Dermis microvascular lymphatic vessel endothelial cell (primary cell): Measurements from ENCODE around the gene PROM1. TPM values are rescaled to one million over a fixed set of nuclear protein-coding genes. Genes with fewer than 3 reads are reported as not detected.

Experiments
- DNase-seq, 2 donors: peaks; one replicate each; pipeline versions ENCODE4 v3.0.0 to v3.0.0-alpha.2; 2010; ENCODE audit warnings: low read depth in 2 of 2
- total RNA-seq: library from RNA; depleted of rRNA; stranded (reverse); fragments of >200 nt; gene quantifications from 2 replicates; pipeline ENCODE4 v1.2.1, GENCODE V29; 2014

The PROM1 gene
- total RNA-seq, 1 donor from 2014 or later = under 0.01 TPM

DNA sequence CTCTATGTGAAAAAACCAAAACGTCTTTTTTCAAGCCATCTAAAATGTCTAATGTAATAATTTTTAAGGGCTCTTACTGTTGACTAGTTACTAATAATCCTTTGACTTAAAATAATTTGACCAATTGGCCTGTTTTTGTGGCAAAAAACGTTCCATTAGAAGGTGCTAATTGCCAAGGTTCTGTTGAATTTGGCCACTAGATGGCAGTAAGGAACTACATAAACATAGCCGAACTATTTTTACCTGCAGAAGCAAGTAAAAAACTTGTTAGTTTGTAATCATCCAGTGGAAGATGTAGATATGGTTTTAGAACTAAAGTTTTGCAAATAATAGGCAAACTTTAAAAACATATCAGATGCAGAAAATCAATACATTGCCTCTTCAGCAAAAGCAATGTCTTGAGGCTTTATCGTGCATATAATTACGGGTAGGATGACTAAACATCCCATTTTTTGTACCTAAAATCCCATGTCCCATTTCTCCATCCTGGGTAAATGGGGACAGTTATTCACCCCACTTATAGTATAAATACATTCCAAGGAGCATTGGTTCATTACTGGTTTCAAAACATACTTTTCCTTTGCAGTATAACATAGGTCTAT, 57.6 kb downstream of the PROM1 start:
- DNase-seq = peak; percentile 63 to 66

DNA sequence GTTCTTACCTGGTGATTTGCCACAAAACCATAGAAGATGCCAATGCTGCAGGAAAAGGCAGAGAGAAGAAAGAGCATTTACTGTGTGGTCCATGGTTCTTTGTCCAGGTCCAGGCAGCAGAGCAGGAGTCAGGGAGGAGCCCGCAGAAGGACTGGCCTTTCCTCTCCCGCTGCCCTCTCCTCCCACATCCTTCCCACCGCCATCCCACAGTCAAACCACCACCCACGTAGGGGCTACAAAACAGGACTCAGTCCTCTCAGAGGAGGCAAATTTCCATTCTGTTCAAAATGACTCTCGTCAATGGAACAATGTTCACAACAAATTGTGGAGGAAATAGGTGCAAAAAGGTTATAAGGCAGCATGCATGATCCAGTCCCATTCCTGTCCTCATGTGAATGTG, 58.6 kb downstream of the PROM1 start:
- DNase-seq = no peak

DNA sequence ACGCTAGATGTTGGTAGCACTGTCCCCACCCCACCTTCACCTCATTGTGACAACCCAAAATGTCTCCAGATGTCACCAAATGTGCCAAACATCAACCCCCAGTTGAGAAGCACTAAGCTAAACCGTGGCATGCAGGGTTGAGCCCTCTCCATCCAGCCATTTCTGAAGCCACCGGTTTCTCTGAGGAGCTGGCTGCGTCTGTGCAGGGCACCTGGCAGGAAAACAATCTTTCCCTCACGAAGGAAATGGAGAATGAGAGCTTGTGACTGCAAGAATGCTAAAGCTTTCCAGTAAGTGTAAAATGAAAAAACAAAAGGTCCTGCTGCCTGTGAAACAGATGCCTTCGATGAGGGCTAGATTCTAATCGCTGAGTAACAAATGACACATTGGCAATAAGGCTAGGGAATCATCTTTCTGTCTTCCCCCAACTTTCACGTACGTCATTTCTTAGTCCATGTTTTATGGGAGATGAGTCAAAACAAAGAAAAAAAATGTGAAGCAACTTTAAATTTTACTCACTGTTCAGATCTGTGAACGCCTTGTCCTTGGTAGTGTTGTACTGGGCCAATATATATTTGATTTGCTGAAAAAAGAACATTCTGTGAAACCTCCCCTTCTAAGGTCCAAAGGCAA, 59.9 kb downstream of the PROM1 start:
- DNase-seq = no peak

DNA sequence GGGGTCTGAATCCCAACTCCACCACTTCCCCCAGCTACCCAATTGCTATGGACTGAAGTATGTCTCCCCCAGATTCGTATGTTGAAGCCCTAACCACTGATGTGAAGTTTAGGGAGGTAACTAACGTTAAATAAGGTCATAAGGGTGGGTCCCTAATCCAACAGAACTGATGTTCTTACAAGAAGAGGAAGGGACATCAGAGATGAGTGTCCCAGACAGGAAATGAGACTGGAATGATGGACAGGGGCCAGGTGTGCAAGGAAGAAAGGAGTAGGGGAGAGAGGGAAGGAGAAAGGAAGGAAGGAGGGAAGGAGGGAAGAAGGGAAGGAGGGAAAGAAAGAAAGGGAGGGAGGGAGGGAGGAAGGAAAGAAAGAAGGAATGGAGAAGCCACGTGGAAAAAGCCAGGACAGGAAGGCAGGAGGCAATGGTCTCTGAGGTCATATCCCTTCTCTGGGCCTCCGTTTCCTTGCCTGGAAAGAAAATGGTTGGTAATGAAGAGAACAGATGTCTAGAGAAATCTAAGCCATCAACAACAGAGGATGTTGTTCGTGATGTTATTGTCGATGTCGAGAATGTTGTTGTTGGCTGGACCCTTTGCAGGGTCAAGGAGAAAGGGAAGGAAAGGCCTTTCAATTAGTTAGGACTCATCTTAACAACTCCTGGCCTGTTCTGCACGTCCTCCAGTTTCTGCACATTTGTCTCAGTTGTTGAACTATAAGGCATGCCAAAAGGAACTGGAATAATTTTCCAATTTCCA, 61.8 kb downstream of the PROM1 start:
- peak in 1 of 2 donors; percentile 6 for DNase-seq

DNA sequence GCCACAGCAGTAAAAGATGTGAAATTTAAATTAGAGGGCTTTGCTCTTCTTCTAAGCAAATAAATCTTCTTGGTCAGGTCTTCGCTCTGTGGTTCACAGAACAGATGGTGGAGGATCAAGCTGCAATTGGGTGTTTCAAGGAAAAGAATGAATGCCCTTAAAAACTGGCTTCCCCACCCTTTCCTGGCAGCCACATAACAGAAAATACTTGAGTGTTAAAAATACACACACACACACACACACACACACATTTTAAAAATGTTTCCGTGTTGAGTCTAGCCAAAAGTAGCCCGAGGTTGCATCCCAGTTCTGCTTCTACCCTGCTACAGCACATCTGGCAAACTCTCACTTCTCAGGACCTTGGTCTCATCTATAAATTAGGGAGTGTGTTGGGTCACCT, 64.2 kb downstream of the PROM1 start:
- no peak for DNase-seq

DNA sequence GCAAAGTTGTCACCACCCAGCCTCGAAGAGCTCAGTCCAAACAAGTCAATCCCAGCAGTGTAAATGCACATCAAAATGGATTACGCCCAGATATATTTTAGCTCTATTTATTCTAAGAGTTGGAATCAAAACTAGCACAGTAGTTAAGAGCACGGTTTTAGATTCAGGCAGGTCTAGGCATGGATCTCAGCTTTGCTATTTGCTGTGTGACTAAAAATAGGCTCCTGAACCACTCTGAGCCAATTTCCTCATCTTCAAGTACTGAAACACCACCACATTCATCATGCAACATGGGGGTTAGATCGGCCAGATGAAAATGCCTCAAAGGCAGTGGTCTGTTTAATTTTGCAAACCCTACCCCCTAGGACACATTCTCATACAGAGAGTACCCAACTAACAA, 65.0 kb downstream of the PROM1 start:
- DNase-seq = no peak

DNA sequence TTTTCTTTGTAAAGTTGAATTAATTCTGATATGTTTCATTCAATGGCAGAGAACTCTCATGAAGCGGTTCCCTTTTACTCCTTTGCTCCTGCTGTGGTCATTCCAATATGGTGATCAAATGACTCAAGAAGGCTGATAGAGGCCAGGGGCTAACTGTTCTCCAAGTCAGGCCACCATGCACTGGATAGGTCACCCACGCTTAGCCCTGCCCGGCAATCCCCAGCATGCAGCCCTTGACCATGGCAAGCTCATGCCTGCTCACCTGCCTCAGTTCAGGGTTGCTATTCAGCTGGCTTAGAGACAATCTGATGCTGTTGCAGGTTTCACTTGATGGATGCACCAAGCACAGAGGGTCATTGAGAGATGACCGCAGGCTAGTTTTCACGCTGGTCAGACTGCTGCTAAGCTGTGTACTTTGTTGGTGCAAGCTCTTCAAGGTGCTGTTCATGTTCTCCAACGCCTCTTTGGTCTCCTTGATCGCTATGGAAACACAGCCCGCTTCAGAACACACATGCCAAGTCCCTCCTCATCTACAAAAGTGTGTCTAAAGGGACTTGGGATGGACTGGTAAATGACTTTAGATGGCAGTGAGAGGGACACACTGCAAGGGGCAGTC, 65.7 kb downstream of the PROM1 start:
- no peak for DNase-seq

DNA sequence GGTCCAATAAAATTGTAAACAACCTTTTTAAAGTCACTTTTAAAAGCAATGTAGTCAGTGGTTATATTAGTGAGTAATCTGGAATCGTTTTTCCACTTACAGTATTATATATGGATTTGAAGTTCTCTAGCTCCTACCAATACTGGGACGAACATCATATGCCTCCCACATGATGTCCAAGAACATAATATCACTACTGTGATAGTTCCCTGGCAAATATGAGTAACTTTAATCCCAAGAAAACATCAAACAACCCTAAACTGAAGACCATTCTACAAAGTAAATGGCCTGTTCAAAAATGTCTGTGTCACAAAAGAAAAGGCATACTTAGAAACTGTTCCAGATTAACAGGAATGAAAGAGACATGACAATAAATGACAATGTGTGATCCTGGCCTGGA, 67.3 kb downstream of the PROM1 start:
- no peak for DNase-seq

DNA sequence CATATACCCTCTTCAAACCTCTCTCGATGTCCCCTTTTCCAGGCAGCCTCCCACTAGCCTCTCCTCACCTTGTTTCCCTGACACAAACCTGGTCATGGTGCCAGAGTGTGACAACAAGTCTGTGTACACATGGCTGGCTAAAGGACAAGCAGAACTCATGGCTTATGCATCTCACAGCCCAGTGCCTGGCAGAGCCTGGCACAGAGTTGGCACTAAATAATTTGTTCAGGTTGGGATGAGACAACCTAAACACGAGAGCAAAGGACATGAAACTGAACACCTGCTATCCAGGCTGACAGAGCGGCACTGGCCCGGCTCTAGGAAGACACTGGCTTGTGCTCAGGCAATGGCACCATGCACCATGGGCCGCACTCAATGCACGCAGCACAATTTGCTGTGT, 72.7 kb downstream of the PROM1 start:
- DNase-seq = no peak

DNA sequence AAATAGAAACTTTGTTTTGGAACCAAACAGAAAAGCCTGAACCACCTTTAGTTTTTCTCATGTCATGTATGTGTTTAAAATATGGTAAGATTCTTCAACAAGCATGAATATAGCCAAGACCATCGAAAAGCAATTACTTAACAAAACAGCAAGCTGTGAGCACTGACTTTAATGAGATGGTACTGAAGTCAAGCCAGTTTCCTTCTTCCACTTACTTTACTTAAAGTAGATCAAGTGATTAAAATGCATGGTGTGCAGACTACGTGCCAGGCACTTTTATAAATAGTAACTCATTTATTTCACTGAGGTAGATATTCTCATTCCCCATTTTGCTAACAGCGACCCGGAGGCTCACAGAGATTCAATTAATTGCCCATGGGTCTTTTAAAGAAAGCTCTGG, 74.7 kb downstream of the PROM1 start:
- no peak for DNase-seq

DNA sequence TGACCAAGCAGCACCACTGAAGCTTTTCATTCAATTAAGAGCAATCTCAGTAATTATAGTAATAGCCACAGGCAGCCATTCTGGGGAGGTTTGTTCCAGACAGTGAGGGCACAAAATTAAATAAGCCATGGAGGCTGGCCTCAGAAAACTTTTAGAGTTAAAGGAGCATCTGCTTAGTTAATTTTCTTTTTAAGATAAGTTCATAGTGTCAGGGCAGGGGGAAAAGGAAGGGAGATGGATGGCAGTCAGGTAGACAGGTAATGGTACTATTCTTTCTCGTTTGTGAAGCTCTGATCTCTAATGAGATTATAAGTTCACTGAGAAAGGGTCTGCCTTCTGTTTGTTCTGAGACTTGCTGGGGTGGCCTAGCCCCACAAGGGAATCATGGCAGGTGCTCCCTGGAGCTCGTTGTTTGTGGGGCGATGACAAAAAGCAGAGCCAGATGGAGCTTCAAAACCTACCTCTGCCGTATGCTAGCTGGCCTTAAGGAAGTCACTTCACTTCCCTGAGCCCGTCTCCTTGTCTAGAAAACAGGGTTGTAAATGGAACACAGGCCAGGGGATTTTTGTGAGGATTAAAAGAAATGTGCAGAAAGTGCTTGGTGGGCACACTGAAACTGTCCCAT, 76.2 kb downstream of the PROM1 start:
- no peak for DNase-seq

DNA sequence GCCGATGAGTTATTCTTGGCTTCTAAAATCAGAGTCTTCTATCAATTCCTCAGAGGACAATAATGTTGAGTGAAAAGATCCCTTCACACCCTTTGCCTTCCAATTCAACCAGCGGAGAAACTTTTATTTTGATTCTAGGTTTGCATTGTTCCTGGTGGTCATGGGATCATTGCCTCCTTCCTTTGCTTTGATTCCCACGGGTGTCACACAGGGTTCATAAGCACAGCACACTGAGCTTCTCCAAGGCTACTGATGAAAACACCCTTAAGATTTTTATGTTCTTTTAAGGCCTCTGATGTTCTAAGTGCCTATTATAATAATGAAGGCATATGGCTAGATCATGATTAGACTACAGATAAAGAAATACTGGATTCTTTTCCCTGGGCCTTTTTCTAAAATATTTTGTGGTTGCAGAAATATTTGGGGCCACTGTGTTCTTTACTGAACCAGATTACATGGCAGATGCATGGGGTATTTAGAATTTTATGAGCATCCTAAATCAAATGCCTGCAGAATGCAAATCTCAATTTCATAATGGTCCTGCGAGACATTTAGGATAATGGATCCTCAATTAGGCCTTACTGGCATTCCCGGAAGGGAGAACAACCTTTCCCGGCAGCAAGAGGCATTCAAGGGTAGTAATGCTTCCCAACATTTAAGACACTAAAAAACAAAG, 76.9 kb downstream of the PROM1 start:
- no peak for DNase-seq

DNA sequence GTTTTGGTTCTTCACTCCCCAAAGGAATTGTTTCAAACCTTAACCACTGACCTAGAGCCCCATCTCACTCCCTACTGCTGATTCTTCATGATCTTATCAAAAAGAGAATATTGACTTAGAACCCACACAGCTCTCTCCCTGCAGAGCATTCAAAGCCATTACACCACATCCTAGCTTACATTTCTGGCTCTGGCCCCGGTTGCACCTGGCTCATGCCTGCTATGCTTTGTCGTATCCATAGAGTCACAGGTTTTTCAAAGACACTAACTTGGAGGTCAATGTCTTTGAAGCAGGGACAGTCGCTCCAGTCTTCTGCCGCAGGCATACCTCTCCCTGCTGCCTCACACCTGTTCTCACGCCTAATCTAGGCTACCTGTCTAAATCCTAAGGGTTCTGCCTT, 78.1 kb downstream of the PROM1 start:
- DNase-seq = no peak

DNA sequence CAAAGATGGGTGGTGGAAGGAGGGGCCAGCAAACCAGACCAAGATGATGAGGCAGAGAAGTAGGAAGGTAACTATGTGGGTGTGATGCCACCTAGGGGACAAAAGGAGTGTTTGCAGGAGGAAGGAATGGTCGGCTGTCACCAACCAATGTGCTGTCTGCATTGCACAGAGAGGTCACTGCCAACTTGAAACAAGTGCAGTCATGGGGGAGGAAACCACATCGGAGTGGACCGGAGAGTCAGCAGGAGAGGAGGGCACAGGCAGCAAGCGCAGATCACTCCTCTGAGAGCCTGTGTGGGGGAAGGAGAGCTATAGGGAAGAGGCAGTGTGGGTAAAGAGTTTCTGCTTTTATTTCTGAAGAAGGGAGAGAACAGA, 82.4 kb downstream of the PROM1 start:
- peak; percentile 40 to 67 for DNase-seq

DNA sequence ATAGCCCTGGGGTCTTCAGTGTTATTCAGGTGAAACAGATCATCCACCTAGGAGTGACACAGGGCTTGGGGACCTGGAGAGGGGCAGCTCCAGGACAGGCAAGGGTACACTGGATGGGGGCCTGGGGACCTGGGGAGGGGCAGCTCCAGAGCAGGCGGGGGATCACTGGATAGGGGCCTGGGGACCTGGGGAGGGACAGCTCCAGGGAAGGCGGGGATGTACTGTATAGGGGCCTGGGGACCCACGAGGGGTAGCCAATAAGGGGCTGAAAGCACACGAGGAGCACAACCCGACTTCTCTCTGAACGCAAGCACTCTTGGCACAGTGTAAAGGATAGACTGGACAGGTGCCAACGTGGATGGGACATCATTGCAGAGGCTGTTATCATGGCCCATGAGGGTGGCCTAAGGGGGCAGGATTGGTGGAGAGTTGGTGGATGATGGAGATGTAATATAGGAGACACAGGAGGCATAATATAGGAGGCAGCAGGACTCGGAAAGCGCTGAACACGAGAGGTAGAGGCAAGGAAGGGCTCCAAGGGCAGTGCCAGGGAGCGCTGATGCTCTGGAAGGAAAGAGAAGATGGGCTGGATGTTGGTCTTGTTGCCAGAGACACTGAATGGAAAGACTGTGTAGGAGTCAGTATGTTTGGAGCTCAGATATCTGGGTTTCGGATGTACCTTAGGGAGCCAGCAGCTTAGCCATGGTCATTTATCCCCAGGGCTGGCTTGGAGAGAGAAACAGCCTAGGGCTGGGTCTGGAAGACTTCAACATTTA, 82.9 kb downstream of the PROM1 start:
- no peak for DNase-seq

DNA sequence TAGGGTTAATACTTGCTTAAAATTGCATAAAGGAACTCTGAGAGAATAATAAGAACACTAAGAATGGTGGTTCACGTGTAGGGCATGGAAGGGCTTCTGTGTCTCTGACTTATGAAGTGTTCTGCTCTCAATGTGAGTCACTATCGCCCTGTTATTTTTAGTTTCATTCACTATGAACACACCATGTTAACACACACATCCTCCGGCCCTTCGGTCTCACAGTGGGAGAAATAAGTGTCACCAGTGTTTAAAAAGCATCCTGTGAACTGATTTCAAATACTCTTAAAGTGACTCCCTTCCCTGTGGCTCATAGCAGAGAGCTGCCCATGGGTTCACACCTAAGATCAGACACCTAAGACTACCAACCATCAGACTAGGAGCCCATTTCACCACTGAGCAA, 87.0 kb downstream of the PROM1 start:
- no peak for DNase-seq

DNA sequence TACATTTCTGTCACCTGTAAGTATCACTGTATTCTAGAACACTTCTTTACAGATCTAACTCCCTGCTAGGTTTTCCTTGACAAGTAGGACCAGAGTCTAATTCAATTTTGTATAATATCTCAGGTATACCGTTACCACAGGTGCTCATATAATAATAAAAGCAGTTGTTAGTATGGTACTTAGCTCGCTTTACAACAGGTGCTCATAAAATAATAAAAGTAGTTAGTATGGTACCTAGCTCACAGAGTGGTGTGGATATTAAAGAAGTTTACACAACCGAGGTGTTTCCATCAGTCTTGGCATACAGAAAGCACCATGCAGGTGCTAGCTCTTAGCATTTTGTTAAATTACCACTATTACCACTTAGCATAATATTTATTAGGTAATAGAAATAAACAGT, 88.0 kb downstream of the PROM1 start:
- DNase-seq = no peak

DNA sequence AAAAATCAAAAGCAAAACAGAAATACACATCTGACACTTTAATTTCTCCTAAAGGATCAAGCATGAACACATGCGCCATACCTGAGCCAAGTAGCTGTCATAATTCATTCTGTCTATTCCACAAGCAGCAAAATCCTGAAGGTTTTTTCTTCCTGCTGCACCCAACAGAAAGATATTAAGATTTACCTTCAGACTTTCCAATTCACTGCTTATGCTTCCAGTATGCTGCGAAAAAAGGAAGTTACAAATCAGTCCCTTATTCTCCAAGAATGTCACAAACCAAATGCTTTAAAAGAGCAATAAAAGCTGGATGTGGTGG, 91.7 kb downstream of the PROM1 start:
- no peak for DNase-seq

DNA sequence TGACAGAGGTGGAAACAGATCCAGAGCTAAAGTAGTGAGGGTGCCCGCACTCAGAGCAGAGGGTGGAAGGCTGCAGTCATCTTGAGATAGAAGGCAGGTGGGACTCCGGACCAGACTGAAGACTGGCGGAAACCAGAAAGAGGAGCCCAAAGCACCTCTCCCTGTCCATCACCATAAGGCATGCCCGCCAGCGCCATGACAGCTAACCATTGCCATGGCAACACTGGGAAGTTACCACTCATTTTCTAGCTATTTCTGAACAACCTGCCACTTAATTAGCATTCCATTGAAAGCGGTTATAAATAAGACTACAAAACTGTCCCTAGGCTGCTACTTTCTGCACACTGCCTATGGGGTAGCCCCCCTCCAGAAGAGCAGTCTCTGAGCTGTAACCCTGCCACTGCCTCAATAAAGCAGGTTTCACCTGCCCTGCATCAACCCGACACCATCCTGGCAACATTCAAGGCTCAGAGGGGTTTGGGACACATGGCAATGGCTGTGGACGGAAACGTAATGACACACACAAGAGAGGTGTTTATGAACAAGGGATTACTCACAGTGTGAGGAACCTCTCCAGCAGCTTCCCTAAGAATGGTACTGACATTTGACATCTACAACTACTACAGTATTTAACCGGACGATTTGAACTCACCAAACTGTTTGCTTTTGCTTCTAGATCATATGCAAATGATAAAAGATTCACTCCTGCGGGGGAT, 93.1 kb downstream of the PROM1 start:
- DNase-seq = no peak

DNA sequence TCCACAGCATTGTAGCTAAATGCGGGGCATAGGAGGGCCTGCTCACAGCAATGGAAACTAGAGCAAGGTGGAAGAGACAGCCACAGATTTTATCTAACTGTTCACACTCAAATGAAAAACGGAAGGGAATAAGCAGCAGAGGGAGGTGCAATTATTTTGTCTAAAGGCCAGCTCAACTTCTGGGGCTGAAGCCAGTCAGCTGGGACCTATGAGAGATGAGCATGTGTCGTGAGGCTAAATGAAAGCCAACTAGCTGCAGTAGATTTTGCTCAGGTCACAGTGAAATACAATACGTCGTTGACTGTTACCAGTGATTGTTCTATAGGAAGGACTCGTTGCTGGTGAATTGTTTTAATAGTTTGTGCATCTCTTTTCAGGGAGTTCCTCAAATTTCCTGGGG, 94.4 kb downstream of the PROM1 start:
- DNase-seq = no peak
